CD14-positive monocyte (primary cell): ENCODE data around the gene EPHA1. TPM values are rescaled to one million over a fixed set of nuclear protein-coding genes. Genes with fewer than 3 reads are reported as not detected.

Source experiments
- DNase-seq, 3 donors: peaks; one replicate each; pipeline ENCODE4 v3.0.0-alpha.2; 2011 to 2022
- H2AFZ ChIP-seq: 2 replicates; pipeline ENCODE4 v1.6.0; 2012; ENCODE audit warnings: mild to moderate bottlenecking, low read depth, low read length, inconsistent platforms; ENCODE audit not compliant: insufficient read depth, poor library complexity, severe bottlenecking
- H3K27ac ChIP-seq, 2 donors: 1 replicate in 1 of 2; 2 replicates in 1 of 2; pipeline ENCODE4 v1.5.1; 2012 to 2013; ENCODE audit warnings: low read length in 2 of 2, control low read depth in 1 of 2, inconsistent platforms in 1 of 2, low read depth in 1 of 2, mild to moderate bottlenecking in 1 of 2
- H3K27me3 ChIP-seq, 2 donors: one replicate each; pipeline versions ENCODE4 v1.6.0 to v1.6.1; 2011 to 2013; ENCODE audit warnings: low read length in 2 of 2; ENCODE audit not compliant: control insufficient read depth in 2 of 2, insufficient read depth in 2 of 2
- H3K36me3 ChIP-seq, 2 donors: replicated peaks in 1 of 2; 1 replicate in 1 of 2; 2 replicates in 1 of 2; pipeline versions ENCODE4 v1.5.1 to v1.6.1; 2012 to 2013; ENCODE audit warnings: low read length in 2 of 2, control low read depth in 1 of 2, inconsistent platforms in 1 of 2, mild to moderate bottlenecking in 1 of 2; ENCODE audit not compliant: insufficient read depth in 2 of 2, control insufficient read depth in 1 of 2
- H3K4me1 ChIP-seq, 2 donors: 1 replicate in 1 of 2; 2 replicates in 1 of 2; pipeline versions ENCODE4 v1.5.1 to v1.6.1; 2012 to 2013; ENCODE audit warnings: low read length in 2 of 2, control low read depth in 1 of 2, inconsistent platforms in 1 of 2, mild to moderate bottlenecking in 1 of 2, moderate library complexity in 1 of 2; ENCODE audit not compliant: insufficient read depth in 2 of 2, control insufficient read depth in 1 of 2
- H3K4me2 ChIP-seq: replicated peaks from 2 replicates; pipeline ENCODE3; 2012; ENCODE audit warnings: low read length, moderate library complexity, mild to moderate bottlenecking; ENCODE audit not compliant: poor library complexity, severe bottlenecking; ENCODE audit errors: extremely low read depth
- H3K4me3 ChIP-seq, 3 experiments: fragments of 200-600 bp in 1 of 3; sonication (generic) in 1 of 3; replicated peaks in 1 of 3; 1 replicate in 2 of 3; 2 replicates in 1 of 3; pipeline ENCODE4 v1.5.1; 2011 to 2013; ENCODE audit warnings: low read length in 3 of 3, mild to moderate bottlenecking in 3 of 3, control low read depth in 2 of 3, low read depth in 2 of 3, inconsistent platforms in 1 of 3, moderate library complexity in 1 of 3
- H3K79me2 ChIP-seq: 2 replicates; pipeline ENCODE4 v1.6.0; 2012; ENCODE audit warnings: mild to moderate bottlenecking, control low read depth, inconsistent platforms, low read length, moderate library complexity; ENCODE audit not compliant: insufficient read depth
- H3K9ac ChIP-seq: 2 replicates; pipeline ENCODE4 v1.6.0; 2017; ENCODE audit warnings: low read length, mild to moderate bottlenecking; ENCODE audit not compliant: insufficient read depth, poor library complexity, severe bottlenecking
- H3K9me3 ChIP-seq, 2 donors: replicated peaks in 1 of 2; 1 replicate in 1 of 2; 2 replicates in 1 of 2; pipeline versions ENCODE4 v1.5.1 to v1.6.1; 2012 to 2013; ENCODE audit warnings: low read length in 2 of 2, control low read depth in 1 of 2; ENCODE audit not compliant: control insufficient read depth in 1 of 2, insufficient read depth in 1 of 2
- H4K20me1 ChIP-seq: 2 replicates; pipeline ENCODE4 v1.6.0; 2012; ENCODE audit warnings: mild to moderate bottlenecking, low read length, control low read depth, moderate library complexity; ENCODE audit not compliant: insufficient read depth
- H3K27ac Mint-ChIP-seq, 7 donors: one replicate each; pipeline ENCODE4 v1.8.0; 2020; ENCODE audit warnings: mild to moderate bottlenecking in 7 of 7, mixed read lengths in 7 of 7, moderate library complexity in 6 of 7, inconsistent platforms in 2 of 7
- H3K27me3 Mint-ChIP-seq, 3 donors: one replicate each; pipeline ENCODE4 v1.8.0; 2021 to 2022; ENCODE audit warnings: low read depth in 3 of 3, mild to moderate bottlenecking in 3 of 3, mixed read lengths in 3 of 3, moderate library complexity in 3 of 3, inconsistent platforms in 1 of 3
- H3K36me3 Mint-ChIP-seq, 2 donors: one replicate each; pipeline ENCODE4 v1.8.0; 2020; ENCODE audit warnings: mixed read lengths in 2 of 2, inconsistent platforms in 1 of 2, mild to moderate bottlenecking in 1 of 2
- H3K4me1 Mint-ChIP-seq: one replicate; pipeline ENCODE4 v1.8.0; 2020; ENCODE audit warnings: mild to moderate bottlenecking, mixed read lengths
- H3K4me3 Mint-ChIP-seq, 2 donors: one replicate each; pipeline ENCODE4 v1.8.0; 2020; ENCODE audit warnings: mild to moderate bottlenecking in 2 of 2, mixed read lengths in 2 of 2, moderate library complexity in 1 of 2
- H3K9me3 Mint-ChIP-seq, 7 donors: one replicate each; pipeline ENCODE4 v1.8.0; 2020 to 2022; ENCODE audit warnings: mixed read lengths in 7 of 7, mild to moderate bottlenecking in 6 of 7, moderate library complexity in 6 of 7, inconsistent platforms in 2 of 7
- CTCF ChIP-seq: fragments of 200-600 bp; IDR thresholded peaks from one replicate; pipeline ENCODE4 v1.8.0; 2022; ENCODE audit warnings: antibody characterized with exemption, mild to moderate bottlenecking
- whole genome bisulfite sequencing: methylation state at CpG from one replicate; pipeline ENCODE4 v1.1.5; 2013; ENCODE audit warnings: missing lambda C conversion rate; ENCODE audit not compliant: insufficient coverage; 5-methylcytosine and 5-hydroxymethylcytosine counted together
- intact Hi-C, 2 donors: fragments of 100-400 bp; cut with micrococcal nuclease; formaldehyde crosslinking; loops; one replicate each; pipeline versions ENCODE4 v1.15.0 to v1.15.1; 2023
- polyA plus RNA-seq, 3 donors: library from polyadenylated mRNA; depleted of rRNA in 1 of 3; unstranded in 2 of 3; stranded (reverse) in 1 of 3; fragments of 300-500 nt in 2 of 3; fragments of >200 nt in 1 of 3; fragmentation: Illumina TruSeq in 2 of 3; gene quantifications; 1 replicate in 2 of 3; 2 replicates in 1 of 3; pipeline ENCODE4 v1.2.3, GENCODE V29; 2012 to 2021

EPHA1 gene
- polyA plus RNA-seq, 3 donors = 0.50 to 0.95 TPM; not detected in 1

- Mint-ChIP-seq H3K4me3 (no peak overlapping the region), H3K27ac (peak overlapping the region; percentile 7 to 97 (median 66)), H3K4me1 (peaks cover 69% of the 10 kb centered on the region), H3K27me3 (peaks cover 0 to 6% (median 0%) of the 10 kb centered on the region in 3 donors), H3K9me3 (peaks cover 0 to 2% (median 0%) of the 10 kb centered on the region in 7 donors), H3K36me3 (peaks cover 0 to 3% of the 10 kb centered on the region in 2 donors)
- DNase-seq = no peak
- H3K27me3 ChIP-seq = no peaks in the 10 kb centered on the region
- WGBS = 73% methylated on average over 4 of the region's 4 CpGs
- H3K27ac ChIP-seq = peak overlapping the region in 1 of 2 donors; percentile 99
- no peak overlapping the region for H3K4me2 ChIP-seq
- H3K9me3 ChIP-seq = no peaks in the 10 kb centered on the region
- intact Hi-C loops = loop anchor here in 1 of 2 donors (10.0 kb wide), 1 partner anchor 89 kb away; the partner anchor contains the start of genes CASP2 and TMEM139
- no peak overlapping the region for H3K4me3 ChIP-seq
- H4K20me1 ChIP-seq = no peaks in the 10 kb centered on the region
- H3K9ac ChIP-seq = no peak overlapping the region
- peaks cover 24% of the 10 kb centered on the region for H3K79me2 ChIP-seq
- peaks cover 69 to 71% of the 10 kb centered on the region in 2 donors for H3K4me1 ChIP-seq
- TF ChIP-seq CTCF = no peak
- no peak overlapping the region for H2AFZ ChIP-seq
- H3K36me3 ChIP-seq = no peaks in the 10 kb centered on the region
Observed at GRCh38 chr7:143373255-143373794, 35.3 kb downstream of the EPHA1 start.

GRCh38 chr7:143372070-143372469 is 36.6 kb downstream of the EPHA1 start:
- H3K27me3 ChIP-seq = no peaks in the 10 kb centered on the region
- peak; percentile 77 to 87 (median 82) for DNase-seq
- peak; percentile 9 for TF ChIP-seq CTCF
- H3K27ac Mint-ChIP-seq = peak overlapping the region; percentile 77 to 92 (median 83)
- H4K20me1 ChIP-seq = no peaks in the 10 kb centered on the region
- intact Hi-C loops = loop anchor here in 1 of 2 donors (10.0 kb wide), 1 partner anchor 87 kb away; the partner anchor contains the start of genes CASP2 and TMEM139
- H3K4me2 ChIP-seq = peak overlapping the region; percentile 27
- peak overlapping the region in 1 of 3 experiments; percentile 18 for H3K4me3 ChIP-seq
- H3K27me3 Mint-ChIP-seq = peaks cover 0 to 6% (median 0%) of the 10 kb centered on the region in 3 donors
- 0% methylated on average over 4 of the region's 4 CpGs for WGBS
- peaks cover 12% of the 10 kb centered on the region for H3K79me2 ChIP-seq
- peaks cover 56 to 58% of the 10 kb centered on the region in 2 donors for H3K4me1 ChIP-seq
- H3K27ac ChIP-seq = peak overlapping the region; percentile 36 to 66
- H2AFZ ChIP-seq = no peak overlapping the region
- H3K9ac ChIP-seq = no peak overlapping the region
- H3K9me3 Mint-ChIP-seq = peaks cover 0 to 2% (median 0%) of the 10 kb centered on the region in 7 donors
- peak overlapping the region in 1 of 2 donors; percentile 48 for H3K4me3 Mint-ChIP-seq
- H3K4me1 Mint-ChIP-seq = peaks cover 56% of the 10 kb centered on the region
- peaks cover 0 to 3% of the 10 kb centered on the region in 2 donors for H3K36me3 Mint-ChIP-seq
- no peaks in the 10 kb centered on the region for H3K36me3 ChIP-seq
- H3K9me3 ChIP-seq = no peaks in the 10 kb centered on the region
